Mesenchymal stem cell (in vitro differentiated cells and primary cell): ENCODE data around the gene CLPSL1. TPM values are rescaled to one million over a fixed set of nuclear protein-coding genes. Genes with fewer than 3 reads are reported as not detected.

Experiments used
- DNase-seq: peaks from one replicate; pipeline ENCODE4 v3.0.0-alpha.2; 2013
- H2AFZ ChIP-seq: one replicate; pipeline ENCODE4 v1.6.1; 2013; ENCODE audit warnings: low read depth, mild to moderate bottlenecking, control low read depth, inconsistent platforms, low read length, moderate library complexity
- H2AK5ac ChIP-seq: 2 replicates; pipeline ENCODE4 v1.6.1; 2013; ENCODE audit warnings: low read length, moderate library complexity, mild to moderate bottlenecking, inconsistent platforms; ENCODE audit not compliant: severe bottlenecking
- H2BK120ac ChIP-seq: one replicate; pipeline ENCODE4 v1.6.1; 2013; ENCODE audit warnings: low read depth, mild to moderate bottlenecking, inconsistent platforms, low read length, moderate library complexity
- H2BK12ac ChIP-seq, 2 experiments: one replicate each; pipeline ENCODE4 v1.6.1; 2013; ENCODE audit warnings: inconsistent platforms in 2 of 2, low read length in 2 of 2, mild to moderate bottlenecking in 2 of 2, moderate library complexity in 2 of 2, control low read depth in 1 of 2
- H2BK15ac ChIP-seq: one replicate; pipeline ENCODE4 v1.6.1; 2013; ENCODE audit warnings: mild to moderate bottlenecking, low read depth, inconsistent platforms; ENCODE audit not compliant: poor library complexity, severe bottlenecking
- H2BK5ac ChIP-seq: 2 replicates; pipeline ENCODE4 v1.6.1; 2013; ENCODE audit warnings: low read depth, mild to moderate bottlenecking, low read length, control low read depth, inconsistent platforms; ENCODE audit not compliant: poor library complexity, severe bottlenecking
- H3K14ac ChIP-seq, 2 experiments: one replicate each; pipeline ENCODE4 v1.6.1; 2013; ENCODE audit warnings: inconsistent platforms in 2 of 2, low read length in 2 of 2, control low read depth in 1 of 2, mild to moderate bottlenecking in 1 of 2, moderate library complexity in 1 of 2
- H3K18ac ChIP-seq, 2 experiments: one replicate each; pipeline ENCODE4 v1.6.1; 2013; ENCODE audit warnings: inconsistent platforms in 2 of 2, low read length in 2 of 2, control low read depth in 1 of 2, low read depth in 1 of 2, mild to moderate bottlenecking in 1 of 2
- H3K23ac ChIP-seq, 2 experiments: one replicate each; pipeline ENCODE4 v1.6.1; 2013; ENCODE audit warnings: inconsistent platforms in 2 of 2, low read length in 2 of 2, mild to moderate bottlenecking in 2 of 2, moderate library complexity in 2 of 2, control low read depth in 1 of 2
- H3K27ac ChIP-seq: 2 replicates; pipeline ENCODE4 v1.5.1; 2013; ENCODE audit warnings: mild to moderate bottlenecking, moderate library complexity, low read length, control low read depth, inconsistent platforms; ENCODE audit not compliant: poor library complexity, severe bottlenecking
- H3K27me3 ChIP-seq, 2 experiments: 2 replicates each; pipeline versions ENCODE4 v1.6.1 to v1.7.0; 2013; ENCODE audit warnings: low read length in 2 of 2, mild to moderate bottlenecking in 2 of 2, moderate library complexity in 2 of 2, control low read depth in 1 of 2, inconsistent platforms in 1 of 2; ENCODE audit not compliant: control insufficient read depth in 1 of 2, insufficient read depth in 1 of 2
- H3K36me3 ChIP-seq, 2 experiments: 2 replicates each; pipeline versions ENCODE4 v1.6.1 to v1.7.0; 2013; ENCODE audit warnings: low read length in 2 of 2, control low read depth in 1 of 2, inconsistent platforms in 1 of 2, low read depth in 1 of 2, mild to moderate bottlenecking in 1 of 2; ENCODE audit not compliant: insufficient read depth in 2 of 2, control insufficient read depth in 1 of 2
- H3K4ac ChIP-seq, 2 experiments: one replicate each; pipeline ENCODE4 v1.6.1; 2013; ENCODE audit warnings: inconsistent platforms in 2 of 2, low read length in 2 of 2, mild to moderate bottlenecking in 2 of 2, moderate library complexity in 2 of 2, control low read depth in 1 of 2, low read depth in 1 of 2
- H3K4me1 ChIP-seq: 2 replicates; pipeline ENCODE4 v1.6.1; 2013; ENCODE audit warnings: low read depth, low read length, control low read depth; ENCODE audit not compliant: control insufficient read depth, insufficient read depth
- H3K4me2 ChIP-seq: 2 replicates; pipeline ENCODE4 v1.6.1; 2013; ENCODE audit warnings: low read length, mild to moderate bottlenecking, inconsistent platforms; ENCODE audit not compliant: poor library complexity, severe bottlenecking
- H3K4me3 ChIP-seq, 2 experiments: 2 replicates each; pipeline versions ENCODE4 v1.5.1 to v1.7.0; 2013; ENCODE audit warnings: low read length in 2 of 2, mild to moderate bottlenecking in 2 of 2, control low read depth in 1 of 2, low read depth in 1 of 2; ENCODE audit not compliant: insufficient read depth in 1 of 2
- H3K79me1 ChIP-seq: replicated peaks from 2 replicates; pipeline ENCODE4 v1.6.1; 2013; ENCODE audit warnings: mild to moderate bottlenecking, control low read depth, low read length, inconsistent platforms; ENCODE audit not compliant: poor library complexity, severe bottlenecking
- H3K9ac ChIP-seq: 2 replicates; pipeline ENCODE4 v1.7.0; 2013; ENCODE audit warnings: mild to moderate bottlenecking, low read length, moderate library complexity
- H3K9me3 ChIP-seq: 2 replicates; pipeline ENCODE4 v1.7.0; 2013; ENCODE audit warnings: mild to moderate bottlenecking, low read length; ENCODE audit not compliant: control insufficient read depth
- H4K8ac ChIP-seq: one replicate; pipeline ENCODE4 v1.6.1; 2013; ENCODE audit warnings: inconsistent platforms, mild to moderate bottlenecking, low read length, moderate library complexity
- H4K91ac ChIP-seq: one replicate; pipeline ENCODE4 v1.6.1; 2013; ENCODE audit warnings: mild to moderate bottlenecking, low read length, inconsistent platforms
- WGBS: methylation state at CpG from one replicate; pipeline ENCODE4 v1.1.7; 2013; ENCODE audit warnings: mixed read lengths; 5-methylcytosine and 5-hydroxymethylcytosine counted together
- polyA plus RNA-seq, 2 experiments: library from polyadenylated mRNA; stranded (reverse); fragments of 200-250 nt; gene quantifications; one replicate each; pipeline ENCODE4 v1.2.3, GENCODE V29; 2013

CLPSL1 gene
- not detected for polyA plus RNA-seq (2013, experiment 1 of 2)
- polyA plus RNA-seq (2013, experiment 2 of 2) = not detected

DNA sequence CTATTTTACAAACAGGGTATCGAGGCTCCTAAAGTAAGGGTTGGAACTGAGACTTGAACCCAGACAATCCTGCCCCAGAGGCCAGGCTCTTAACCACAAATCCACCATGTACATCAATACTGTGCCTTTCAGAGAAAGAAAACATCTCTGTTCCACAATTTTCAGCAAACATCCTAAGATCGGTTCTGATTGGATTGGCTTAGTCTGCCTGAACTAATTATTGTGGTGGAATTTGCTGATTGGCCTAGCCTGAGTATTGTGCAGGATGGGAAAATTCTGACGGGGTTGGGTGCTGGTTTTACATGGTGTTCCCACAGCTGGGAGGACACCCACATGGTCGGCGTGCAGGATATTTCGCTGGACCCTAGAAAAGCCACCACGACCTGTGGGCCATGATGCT, at the start of gene CLPSL1:
TSS of gene CLPSL1 (plus strand) at position 301 of the 400 bp plus-strand sequence. CDS start at position 393, 92 bp downstream.
- H2BK120ac ChIP-seq = no peak within 1 kb of the TSS
- no peak within 1 kb of the TSS for H2BK15ac ChIP-seq
- peak within 1 kb of the TSS in 1 of 2 experiments; percentile 40 for H3K23ac ChIP-seq
- H3K36me3 ChIP-seq = no peaks in the 10 kb centered on the region
- H2AK5ac ChIP-seq = no peak within 1 kb of the TSS
- no peak within 1 kb of the TSS for H2AFZ ChIP-seq
- H3K4me3 ChIP-seq = no peak within 1 kb of the TSS
- no peak within 1 kb of the TSS for H3K14ac ChIP-seq
- H2BK5ac ChIP-seq = no peak within 1 kb of the TSS
- H3K9ac ChIP-seq = no peak within 1 kb of the TSS
- no peak within 1 kb of the TSS for H2BK12ac ChIP-seq
- peaks cover 6% of the 10 kb centered on the region for H3K4me1 ChIP-seq
- H3K79me1 ChIP-seq = no peaks in the 10 kb centered on the region
- no peak within 1 kb of the TSS for H3K4ac ChIP-seq
- H4K91ac ChIP-seq = no peak within 1 kb of the TSS
- 88% methylated on average over 7 of the region's 7 CpGs for WGBS
- DNase-seq = no peak
- no peaks in the 10 kb centered on the region for H3K9me3 ChIP-seq
- H3K18ac ChIP-seq = no peak within 1 kb of the TSS
- no peak within 1 kb of the TSS for H4K8ac ChIP-seq
- H3K4me2 ChIP-seq = no peak within 1 kb of the TSS
- H3K27ac ChIP-seq = no peak within 1 kb of the TSS
- H3K27me3 ChIP-seq = peaks cover 19 to 72% of the 10 kb centered on the region in 2 experiments

DNA sequence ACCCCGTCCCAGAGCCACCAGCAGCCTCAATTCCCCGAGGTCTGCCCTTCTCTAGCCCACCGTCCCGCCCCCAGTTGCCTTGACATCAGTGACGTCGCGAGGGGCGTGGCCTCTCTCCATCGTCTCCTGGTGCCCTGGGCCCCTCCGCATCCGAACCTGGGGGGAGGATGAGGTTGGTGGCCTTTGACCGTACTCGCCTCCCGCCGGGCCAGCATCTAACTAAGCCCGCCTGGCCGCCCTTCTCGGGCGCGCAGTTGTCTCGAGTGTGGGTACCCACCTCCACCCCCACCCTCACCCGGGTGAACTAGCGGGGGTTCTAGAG, 49.4 kb upstream of the CLPSL1 start:
- Histone ChIP-seq H3K18ac (peak overlapping the region; percentile 88 to 99), H3K4me2 (peak overlapping the region; percentile 95), H3K36me3 (no peaks in the 10 kb centered on the region), H4K8ac (peak overlapping the region; percentile 97), H3K79me1 (no peaks in the 10 kb centered on the region), H4K91ac (peak overlapping the region; percentile 99), H2BK120ac (peak overlapping the region; percentile 100), H3K4me3 (peak overlapping the region; percentile 72 to 86), H3K14ac (no peak overlapping the region), H3K4ac (peak overlapping the region; percentile 93 to 99), H2BK5ac (peak overlapping the region; percentile 81), H2BK15ac (peak overlapping the region; percentile 90), H3K23ac (peak overlapping the region in 1 of 2 experiments; percentile 52), H3K4me1 (peaks cover 35% of the 10 kb centered on the region), H2AK5ac (no peak overlapping the region), H3K27ac (peak overlapping the region; percentile 96), H3K9ac (peak overlapping the region; percentile 88), H2AFZ (no peak overlapping the region), H3K27me3 (no peaks in the 10 kb centered on the region), H3K9me3 (no peaks in the 10 kb centered on the region), H2BK12ac (peak overlapping the region; percentile 78 to 95)
- DNase-seq = peak; percentile 93
- 0% methylated on average over 17 of the region's 23 CpGs for WGBS

- H3K4me1 ChIP-seq = peaks cover 31% of the 10 kb centered on the region
- peak overlapping the region; percentile 95 for H3K4me2 ChIP-seq
- no peaks in the 10 kb centered on the region for H3K79me1 ChIP-seq
- peak overlapping the region; percentile 97 for H4K8ac ChIP-seq
- H4K91ac ChIP-seq = peak overlapping the region; percentile 99
- peak overlapping the region; percentile 56 for H2AFZ ChIP-seq
- H2BK120ac ChIP-seq = peak overlapping the region; percentile 100
- H3K18ac ChIP-seq = peak overlapping the region; percentile 92 to 99
- DNase-seq = peak; percentile 96
- peak overlapping the region; percentile 81 for H2BK5ac ChIP-seq
- peak overlapping the region in 1 of 2 experiments; percentile 56 for H3K14ac ChIP-seq
- WGBS = under 1% methylated on average over 43 of the region's 61 CpGs
- H3K4me3 ChIP-seq = peak overlapping the region; percentile 72 to 86
- H3K23ac ChIP-seq = peak overlapping the region in 1 of 2 experiments; percentile 70
- no peaks in the 10 kb centered on the region for H3K27me3 ChIP-seq
- H3K9ac ChIP-seq = peak overlapping the region; percentile 88
- H3K4ac ChIP-seq = peak overlapping the region; percentile 99 to 100
- H3K9me3 ChIP-seq = no peaks in the 10 kb centered on the region
- H3K27ac ChIP-seq = peak overlapping the region; percentile 96
- no peak overlapping the region for H2AK5ac ChIP-seq
- H2BK12ac ChIP-seq = peak overlapping the region; percentile 98 to 99
- peak overlapping the region; percentile 98 for H2BK15ac ChIP-seq
- no peaks in the 10 kb centered on the region for H3K36me3 ChIP-seq
Observed at GRCh38 chr6:35731736-35732532, 48.9 kb upstream of the CLPSL1 start.

DNA sequence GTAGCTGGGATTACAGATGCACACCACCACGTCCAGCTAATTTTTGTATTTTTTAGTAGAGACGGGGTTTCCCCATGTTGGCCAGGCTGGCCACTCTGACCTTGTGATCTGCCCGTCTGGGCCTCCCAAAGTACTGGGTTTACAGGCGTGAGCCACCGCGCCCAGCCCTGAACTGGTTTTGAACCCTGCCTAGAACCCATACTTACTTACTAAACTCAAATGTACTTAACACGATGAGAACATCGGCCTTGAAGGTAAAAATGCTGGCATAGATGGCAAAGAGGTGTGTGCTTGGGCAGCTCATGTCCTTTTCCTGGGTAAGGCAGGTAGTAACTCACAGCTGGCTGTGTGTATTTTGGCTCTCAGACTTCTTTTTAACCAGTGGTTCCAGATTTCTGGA, 47.2 kb upstream of the CLPSL1 start:
- WGBS = 96% methylated on average over 5 of the region's 8 CpGs

More for the DNA sequence above, 47.2 kb upstream of the CLPSL1 start:
- H3K36me3 ChIP-seq = no peaks in the 10 kb centered on the region
- no peak overlapping the region for H3K9ac ChIP-seq
- no peak overlapping the region for H2BK5ac ChIP-seq
- peak overlapping the region; percentile 68 to 88 for H3K4ac ChIP-seq
- no peaks in the 10 kb centered on the region for H3K27me3 ChIP-seq
- H3K79me1 ChIP-seq = no peaks in the 10 kb centered on the region
- H3K4me1 ChIP-seq = peaks cover 16% of the 10 kb centered on the region
- peak overlapping the region in 1 of 2 experiments; percentile 79 for H3K14ac ChIP-seq
- H4K91ac ChIP-seq = peak overlapping the region; percentile 40
- peak overlapping the region; percentile 43 for H2BK120ac ChIP-seq
- H2BK12ac ChIP-seq = peak overlapping the region; percentile 88 to 91
- H3K27ac ChIP-seq = no peak overlapping the region
- H2AK5ac ChIP-seq = no peak overlapping the region
- no peak overlapping the region for H3K4me2 ChIP-seq
- peak overlapping the region; percentile 12 for H4K8ac ChIP-seq
- H3K9me3 ChIP-seq = no peaks in the 10 kb centered on the region
- DNase-seq = no peak
- peak overlapping the region in 1 of 2 experiments; percentile 11 for H3K23ac ChIP-seq
- H2BK15ac ChIP-seq = no peak overlapping the region
- no peak overlapping the region for H3K4me3 ChIP-seq
- H3K18ac ChIP-seq = peak overlapping the region; percentile 14 to 88
- H2AFZ ChIP-seq = no peak overlapping the region
